GM21515 (cell line): ENCODE data around the gene AFG1L.
"Not testable (repeated sequence)": the region's sequence is repeated elsewhere in the genome, so short reads cannot be mapped to it uniquely, and the experiment has no call there.

Experiments used
- ATAC-seq: cut with Tn5 transposase; IDR thresholded peaks from one replicate; pipeline ENCODE4 v1.9.1; 2021; ENCODE audit not compliant: unreplicated experiment

Gene AFG1L

DNA sequence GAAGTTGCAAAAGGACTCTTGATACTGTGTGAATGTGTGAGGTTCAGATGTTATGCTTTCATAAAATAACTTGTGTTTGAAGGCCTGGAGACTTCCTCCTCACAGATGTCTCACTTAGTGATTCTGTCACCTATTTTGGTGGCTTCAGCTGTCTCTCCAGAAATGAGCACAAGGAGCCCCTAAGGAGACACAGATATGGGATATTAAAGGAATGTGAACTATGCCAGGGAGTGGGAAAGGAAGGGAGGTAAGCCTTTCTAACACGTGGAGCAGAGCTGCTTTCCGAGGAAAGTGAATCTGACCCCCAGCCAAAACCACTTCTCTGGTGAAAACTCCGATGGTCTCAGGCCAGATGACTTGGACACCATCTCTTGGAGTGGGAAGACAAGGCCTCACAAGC is 255.4 kb downstream of the AFG1L start:
- no peak for ATAC-seq

DNA sequence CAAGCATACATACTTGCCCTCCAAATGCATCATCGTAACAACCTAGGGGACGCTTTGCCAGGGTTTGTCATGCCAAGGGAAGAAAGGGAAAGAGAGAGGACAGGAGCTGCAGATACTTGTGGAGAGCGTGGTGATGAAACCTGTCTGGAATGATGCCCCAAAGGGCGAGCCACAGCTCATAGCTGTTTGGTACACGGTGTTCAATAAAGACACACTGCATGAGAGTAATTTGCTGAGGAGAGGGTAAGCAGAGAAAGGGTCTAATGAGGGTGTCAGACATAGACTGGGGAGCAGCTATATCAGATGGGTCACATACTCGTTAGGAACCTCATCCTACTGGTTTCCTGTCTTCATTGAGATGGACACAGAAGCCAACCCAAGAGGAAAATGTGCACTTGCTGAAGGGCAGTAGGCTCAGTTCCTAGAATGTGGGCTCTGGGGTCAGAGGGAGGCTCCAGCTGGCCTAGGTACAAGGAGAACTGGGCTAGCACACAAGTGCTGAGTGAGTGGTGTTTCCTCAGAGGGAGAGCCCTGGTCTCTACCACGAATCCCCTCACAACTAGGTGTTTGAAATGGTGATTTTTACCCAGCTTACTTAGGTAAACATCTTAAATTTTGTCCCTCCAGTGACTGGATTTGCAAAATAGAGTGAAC is 260.7 kb downstream of the AFG1L start:
- no peak for ATAC-seq

DNA sequence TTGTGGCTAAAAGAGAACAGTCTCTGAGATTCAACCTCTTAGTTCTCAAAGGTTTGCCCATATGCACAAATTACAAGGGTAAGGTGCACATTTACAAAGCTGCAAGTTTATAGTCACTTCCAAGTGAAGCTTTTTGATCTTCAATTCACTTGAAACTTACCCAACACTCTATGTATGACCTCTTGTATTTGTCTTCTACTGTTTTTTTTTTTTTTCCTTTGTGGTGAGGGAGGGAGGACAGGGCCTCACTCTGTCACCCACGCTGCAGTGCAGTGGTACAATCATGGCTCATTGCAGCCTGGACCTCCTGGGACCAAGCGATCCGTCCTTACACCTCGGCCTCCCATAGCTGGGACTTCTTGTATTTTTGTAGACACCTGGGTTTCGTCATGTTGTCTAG is 261.4 kb downstream of the AFG1L start:
- no peak for ATAC-seq

GRCh38 chr6:108556866-108557493 is 262.1 kb downstream of the AFG1L start:
- no peak for ATAC-seq

DNA sequence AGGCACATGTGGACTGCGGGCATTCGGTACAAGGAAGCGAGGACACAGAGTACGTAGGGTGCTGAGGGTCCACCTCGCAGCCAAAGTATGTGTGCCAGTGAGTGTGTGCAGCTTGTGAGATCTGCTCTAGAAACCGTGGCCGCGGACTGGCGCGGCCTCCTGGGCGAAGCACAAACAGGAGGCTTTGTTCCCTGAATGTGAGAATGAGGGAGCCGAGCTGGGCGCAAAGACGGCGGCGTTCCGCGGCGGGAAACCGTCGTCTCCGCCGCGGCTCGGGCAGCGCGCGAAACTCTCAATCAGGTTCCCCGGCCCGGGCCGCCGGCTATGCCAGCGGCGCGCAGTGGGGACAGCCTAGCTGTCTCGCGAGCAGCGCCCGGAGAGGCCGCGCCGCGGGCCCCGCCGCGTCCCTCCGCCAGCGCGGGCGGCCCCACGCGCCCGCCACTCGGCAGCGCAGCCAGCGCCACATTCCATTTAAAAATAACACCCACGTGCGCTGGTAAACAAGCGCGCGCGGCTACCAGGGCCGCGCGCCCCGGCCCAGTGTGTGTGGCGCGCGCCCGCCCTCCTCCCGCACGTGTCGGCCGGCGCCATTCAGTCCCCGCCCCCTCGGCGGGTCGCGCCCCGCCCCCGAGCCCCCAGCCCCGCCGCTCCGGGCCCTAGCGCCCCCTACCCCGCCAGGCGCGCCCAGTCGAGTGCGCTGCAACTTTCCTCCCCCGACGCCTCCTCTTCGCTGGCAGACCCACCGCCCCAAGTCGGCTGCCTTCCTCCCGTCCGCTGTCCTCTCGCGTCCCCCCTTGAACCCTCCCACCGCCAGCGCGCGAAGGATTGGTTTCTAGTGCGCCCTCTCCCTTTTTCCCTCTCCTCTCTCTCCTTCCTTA is 262.9 kb downstream of the AFG1L start:
- peak; percentile 19 for ATAC-seq

GRCh38 chr6:108558372-108559096 is 263.7 kb downstream of the AFG1L start:
- ATAC-seq = peak; percentile 51

GRCh38 chr6:108559097-108559883 is 264.4 kb downstream of the AFG1L start:
- ATAC-seq = peak; percentile 34

- ATAC-seq = peak; percentile 7
Measured at GRCh38 chr6:108559884-108560462, 265.1 kb downstream of the AFG1L start.

DNA sequence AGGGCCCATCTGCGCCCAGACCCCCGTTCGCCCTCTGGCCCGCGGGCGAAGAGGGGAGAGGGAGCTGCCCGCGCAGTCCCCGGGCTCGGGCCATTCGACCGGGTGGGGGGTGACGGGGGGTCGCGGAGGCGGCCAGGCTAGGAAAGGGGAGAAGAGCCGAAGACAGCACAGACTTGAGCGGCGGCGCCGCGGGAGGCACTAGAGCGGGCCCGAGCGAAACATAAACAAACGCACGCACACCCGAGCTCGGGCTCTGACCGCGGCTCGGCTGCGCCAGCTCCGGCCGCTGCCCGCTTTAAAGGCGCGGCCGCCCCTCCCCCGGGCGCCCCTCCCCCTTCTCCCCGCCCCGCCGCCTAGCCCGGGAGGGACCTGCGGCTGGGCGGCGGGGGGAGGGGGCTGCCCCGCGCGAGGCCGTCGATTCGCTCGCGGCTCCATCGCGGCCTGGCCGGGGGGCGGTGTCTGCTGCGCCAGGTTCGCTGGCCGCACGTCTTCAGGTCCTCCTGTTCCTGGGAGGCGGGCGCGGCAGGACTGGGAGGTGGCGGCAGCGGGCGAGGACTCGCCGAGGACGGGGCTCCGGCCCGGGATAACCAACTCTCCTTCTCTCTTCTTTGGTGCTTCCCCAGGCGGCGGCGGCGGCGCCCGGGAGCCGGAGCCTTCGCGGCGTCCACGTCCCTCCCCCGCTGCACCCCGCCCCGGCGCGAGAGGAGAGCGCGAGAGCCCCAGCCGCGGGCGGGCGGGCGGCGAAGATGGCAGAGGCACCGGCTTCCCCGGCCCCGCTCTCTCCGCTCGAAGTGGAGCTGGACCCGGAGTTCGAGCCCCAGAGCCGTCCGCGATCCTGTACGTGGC is 265.8 kb downstream of the AFG1L start, which contains the start of gene FOXO3:
FOXO3 (plus strand) TSS at position 455 of the 846 bp plus-strand sequence; CDS start at position 747, 292 bp downstream.
- no peak for ATAC-seq

GRCh38 chr6:108561309-108561647 is 266.4 kb downstream of the AFG1L start:
- ATAC-seq = not testable (repeated sequence)

DNA sequence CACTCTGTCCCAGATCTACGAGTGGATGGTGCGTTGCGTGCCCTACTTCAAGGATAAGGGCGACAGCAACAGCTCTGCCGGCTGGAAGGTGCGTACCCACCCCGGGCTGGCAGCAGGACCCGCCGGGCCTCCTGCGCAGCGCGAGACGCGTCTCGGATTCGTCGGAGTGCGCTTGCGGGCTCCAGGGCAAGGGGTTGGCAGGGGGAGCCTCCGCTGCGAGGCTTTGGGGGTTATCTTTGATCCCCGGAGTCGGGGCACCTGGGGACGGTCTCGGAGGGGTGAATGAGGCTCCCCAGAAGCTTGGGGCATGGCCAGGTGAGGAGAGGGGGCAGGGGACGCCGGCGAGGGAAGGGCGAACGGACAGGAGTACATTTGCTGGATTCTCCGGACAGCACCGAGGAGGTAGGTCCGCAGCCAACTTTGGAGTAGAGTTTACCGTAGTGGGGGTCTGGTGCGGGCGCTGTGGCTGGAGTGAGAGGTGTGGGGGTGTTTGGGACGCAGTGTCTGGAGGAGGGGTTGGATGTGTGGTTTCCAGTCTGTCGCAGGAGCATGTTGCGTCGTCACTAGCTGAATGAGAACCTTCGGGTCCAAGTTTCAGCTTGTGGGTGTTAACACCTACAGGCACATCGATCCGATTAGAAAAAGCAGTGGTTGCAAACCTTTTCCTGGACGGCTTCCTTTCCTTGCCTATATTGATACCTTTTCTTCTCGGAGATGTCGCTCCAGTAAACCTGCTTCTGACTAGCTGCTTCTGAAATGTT is 267.1 kb downstream of the AFG1L start:
- ATAC-seq = no peak

- no peak for ATAC-seq
Measured at GRCh38 chr6:108562503-108562993, 267.7 kb downstream of the AFG1L start.

GRCh38 chr6:108563292-108563691 is 268.4 kb downstream of the AFG1L start:
- no peak for ATAC-seq

GRCh38 chr6:108564178-108564577 is 269.3 kb downstream of the AFG1L start:
- ATAC-seq = no peak

GRCh38 chr6:108565091-108565766 is 270.4 kb downstream of the AFG1L start:
- peak; percentile 66 for ATAC-seq

- ATAC-seq = peak; percentile 49
Measured at GRCh38 chr6:108565893-108566292, 271.0 kb downstream of the AFG1L start.

- no peak for ATAC-seq
Measured at GRCh38 chr6:108566406-108566805, 271.6 kb downstream of the AFG1L start.

GRCh38 chr6:108568101-108568500 is 273.2 kb downstream of the AFG1L start:
- no peak for ATAC-seq
